ENCODE data around the gene APCDD1L.

DNA sequence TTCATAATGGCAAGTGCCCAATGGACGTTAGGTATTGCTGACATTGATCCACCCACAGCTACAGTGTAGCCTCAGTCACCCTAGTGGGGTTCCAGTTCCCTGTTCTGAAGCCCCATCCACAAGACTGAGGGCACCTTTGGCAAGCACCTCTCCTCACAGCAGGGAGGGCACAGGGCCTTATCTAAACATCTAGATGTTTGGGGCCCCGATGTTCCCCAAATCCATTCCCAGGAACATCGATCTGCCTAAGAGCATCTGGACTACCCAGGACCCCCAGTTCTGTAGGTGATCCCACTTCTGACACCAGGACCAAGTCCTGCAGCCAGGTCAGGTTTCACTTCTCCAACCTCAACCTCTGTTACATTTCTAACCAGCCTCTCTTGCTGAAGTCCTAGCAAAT lies 10.6 kb downstream of the APCDD1L start:
- TF ChIP-seq, protein P1, sequence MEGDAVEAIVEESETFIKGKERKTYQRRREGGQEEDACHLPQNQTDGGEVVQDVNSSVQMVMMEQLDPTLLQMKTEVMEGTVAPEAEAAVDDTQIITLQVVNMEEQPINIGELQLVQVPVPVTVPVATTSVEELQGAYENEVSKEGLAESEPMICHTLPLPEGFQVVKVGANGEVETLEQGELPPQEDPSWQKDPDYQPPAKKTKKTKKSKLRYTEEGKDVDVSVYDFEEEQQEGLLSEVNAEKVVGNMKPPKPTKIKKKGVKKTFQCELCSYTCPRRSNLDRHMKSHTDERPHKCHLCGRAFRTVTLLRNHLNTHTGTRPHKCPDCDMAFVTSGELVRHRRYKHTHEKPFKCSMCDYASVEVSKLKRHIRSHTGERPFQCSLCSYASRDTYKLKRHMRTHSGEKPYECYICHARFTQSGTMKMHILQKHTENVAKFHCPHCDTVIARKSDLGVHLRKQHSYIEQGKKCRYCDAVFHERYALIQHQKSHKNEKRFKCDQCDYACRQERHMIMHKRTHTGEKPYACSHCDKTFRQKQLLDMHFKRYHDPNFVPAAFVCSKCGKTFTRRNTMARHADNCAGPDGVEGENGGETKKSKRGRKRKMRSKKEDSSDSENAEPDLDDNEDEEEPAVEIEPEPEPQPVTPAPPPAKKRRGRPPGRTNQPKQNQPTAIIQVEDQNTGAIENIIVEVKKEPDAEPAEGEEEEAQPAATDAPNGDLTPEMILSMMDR (IDR thresholded peaks at IDR 0.05) = no peak
- TF ChIP-seq POLR2A (IDR thresholded peaks at IDR 0.05) = no peak

Data from esophagus squamous epithelium (tissue), 4 donors.